Heart right ventricle (tissue), 16 donors: Measurements from ENCODE around the gene BICC1. TPM values are rescaled to one million over a fixed set of nuclear protein-coding genes. Genes with fewer than 3 reads are reported as not detected.

Experiments
- ATAC-seq, 8 donors: fragments of 200-7000 bp; cut with Tn5 transposase; one replicate each; pipeline ENCODE4 v1.9.1; 2020; ENCODE audit warnings: mild to moderate bottlenecking in 8 of 8, moderate library complexity in 8 of 8, moderate number of reproducible peaks in 1 of 8
- DNase-seq, 2 donors: peaks; one replicate each; pipeline ENCODE4 v3.0.0-alpha.2; 2020
- H3K27ac ChIP-seq, 10 donors: fragments of 200-600 bp; sonication (generic) in 2 of 10; one replicate each; pipeline versions ENCODE4 v1.5.0 to v1.8.0; 2020 to 2022; ENCODE audit warnings: mild to moderate bottlenecking in 3 of 10
- H3K27me3 ChIP-seq, 7 donors: fragments of 200-600 bp; one replicate each; pipeline ENCODE4 v1.8.0; 2021 to 2022; ENCODE audit warnings: mild to moderate bottlenecking in 2 of 7
- H3K36me3 ChIP-seq, 9 donors: fragments of 200-600 bp; sonication (generic) in 1 of 9; one replicate each; pipeline versions ENCODE4 v1.5.0 to v1.8.0; 2020 to 2022; ENCODE audit warnings: mild to moderate bottlenecking in 2 of 9
- H3K4me1 ChIP-seq, 9 donors: fragments of 200-600 bp; sonication (generic) in 1 of 9; one replicate each; pipeline versions ENCODE4 v1.5.0 to v1.8.0; 2020 to 2022; ENCODE audit warnings: mild to moderate bottlenecking in 4 of 9
- H3K4me3 ChIP-seq, 10 donors: fragments of 200-600 bp; sonication (generic) in 2 of 10; one replicate each; pipeline versions ENCODE4 v1.5.0 to v1.8.0; 2020 to 2022; ENCODE audit warnings: mild to moderate bottlenecking in 7 of 10, moderate library complexity in 2 of 10
- H3K9me3 ChIP-seq, 11 donors: fragments of 200-600 bp in 10 of 11; sonication (generic) in 2 of 11; one replicate each; pipeline versions ENCODE4 v1.5.0 to v1.8.0; 2013 to 2022; ENCODE audit warnings: mild to moderate bottlenecking in 2 of 11, control low read depth in 1 of 11, moderate library complexity in 1 of 11
- WGBS, 2 donors: extraction: QIAGEN DNeasy Blood & Tissue Kit; methylation state at CpG; one replicate each; pipeline ENCODE4 v1.1.7; 2013; ENCODE audit warnings: inconsistent platforms in 1 of 2; 5-methylcytosine and 5-hydroxymethylcytosine counted together
- intact Hi-C, 10 donors: fragments of 100-400 bp; cut with DNase I; formaldehyde crosslinking; loops; one replicate each; pipeline versions ENCODE4 v1.11.1 to v1.14.2; 2022
- polyA plus RNA-seq, 2 donors: library from polyadenylated mRNA; stranded (reverse); fragments of 200-250 nt; gene quantifications; one replicate each; pipeline ENCODE4 v1.2.3, GENCODE V29; 2013
- total RNA-seq, 10 donors: library from RNA; stranded (reverse); fragmentation: NEBNext Ultra II Directional in 3 of 10; extraction: Animal tissue kit (Norgen Biotek cat#: 25700) in 3 of 10; gene quantifications; one replicate each; pipeline versions ENCODE4 v1.2.1 to v1.2.4, GENCODE V29; 2021 to 2023
- TF ChIP-seq, protein P1 (sequence below), 9 donors: fragments of 200-600 bp; sonication (generic) in 2 of 9; IDR thresholded peaks; one replicate each; pipeline versions ENCODE4 v1.5.0 to v1.8.0; 2021 to 2022; ENCODE audit warnings: antibody characterized with exemption in 9 of 9, mild to moderate bottlenecking in 5 of 9, moderate library complexity in 1 of 9
- donor health status: Arrhythmogenic right ventricular cardiomyopathy.
- donor health status: ischemic (EF 13 %, LVEDD 7.1; RV severe dilation, severe dysfunction).
- donor health status: healthy with polysubstance abuse.
- donor health status: DM: no; HTN: yes; CAD: no.
- donor health status: DM: no; HTN: no; CAD: no.
- donor health status: ischemic (EF 25% LVEDD 6.9; RV normal size, moderate dysfunction).
- donor health status: ischemic (EF 25% LVEDD 5.7; RV mildly dilated, moderate dysfunction).
- donor health status: healthy.
- donor health status: DM: yes; HTN: yes; CAD: no.
- donor health status: Ischemic cardiomyopathy.
- donor health status: ischemic (EF 35%, LVEDD 5.7; RV mildly dilated, moderate dysfunction).
- donor health status: nonischemic (EF 11% LVEDD 7.7; RV severe dilation, severe dysfunction).
- donor health status: DM: yes; HTN: yes; CAD: no.
- donor health status: PGD.
- donor health status: ischemic (EF 29% LVEDD 5.4; RV normal size, mild dysfunction).
- donor health status: nonischemic (EF 23%, LVEDD 6.1; RV moderate dilation, normal function).

BICC1 gene
- total and polyA plus RNA-seq, 12 donors: 1.6 to 9.2 (median 5.0) TPM

DNA sequence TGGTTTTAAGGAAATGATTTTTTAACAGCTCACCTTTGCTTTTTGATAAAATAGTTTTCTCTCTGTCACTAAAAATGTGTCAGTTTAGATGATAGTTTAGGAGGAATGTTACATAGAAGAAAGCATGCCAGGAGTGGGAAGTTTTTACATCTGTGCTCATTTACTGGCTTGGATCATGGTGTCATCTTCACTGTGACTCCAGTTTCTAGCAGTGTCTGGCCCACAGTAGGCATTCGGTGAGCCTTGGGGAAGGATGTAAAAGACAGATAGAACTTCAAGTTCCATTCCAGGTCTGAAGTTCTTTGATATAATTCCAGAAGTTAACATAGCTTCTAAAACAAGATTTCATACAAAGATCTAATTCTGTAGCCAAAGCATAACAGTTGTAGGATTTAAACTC is 259.2 kb downstream of the BICC1 start:
- H3K36me3 ChIP-seq: no peaks in the 10 kb centered on the region
- peaks cover 0 to 27% (median 15%) of the 10 kb centered on the region in 9 donors for H3K4me1 ChIP-seq
- H3K4me3 ChIP-seq: no peak overlapping the region
- peak overlapping the region in 2 of 10 donors; percentile 7 to 13 for H3K27ac ChIP-seq
- no peaks in the 10 kb centered on the region for H3K27me3 ChIP-seq
- TF ChIP-seq, protein P1, sequence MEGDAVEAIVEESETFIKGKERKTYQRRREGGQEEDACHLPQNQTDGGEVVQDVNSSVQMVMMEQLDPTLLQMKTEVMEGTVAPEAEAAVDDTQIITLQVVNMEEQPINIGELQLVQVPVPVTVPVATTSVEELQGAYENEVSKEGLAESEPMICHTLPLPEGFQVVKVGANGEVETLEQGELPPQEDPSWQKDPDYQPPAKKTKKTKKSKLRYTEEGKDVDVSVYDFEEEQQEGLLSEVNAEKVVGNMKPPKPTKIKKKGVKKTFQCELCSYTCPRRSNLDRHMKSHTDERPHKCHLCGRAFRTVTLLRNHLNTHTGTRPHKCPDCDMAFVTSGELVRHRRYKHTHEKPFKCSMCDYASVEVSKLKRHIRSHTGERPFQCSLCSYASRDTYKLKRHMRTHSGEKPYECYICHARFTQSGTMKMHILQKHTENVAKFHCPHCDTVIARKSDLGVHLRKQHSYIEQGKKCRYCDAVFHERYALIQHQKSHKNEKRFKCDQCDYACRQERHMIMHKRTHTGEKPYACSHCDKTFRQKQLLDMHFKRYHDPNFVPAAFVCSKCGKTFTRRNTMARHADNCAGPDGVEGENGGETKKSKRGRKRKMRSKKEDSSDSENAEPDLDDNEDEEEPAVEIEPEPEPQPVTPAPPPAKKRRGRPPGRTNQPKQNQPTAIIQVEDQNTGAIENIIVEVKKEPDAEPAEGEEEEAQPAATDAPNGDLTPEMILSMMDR (IDR thresholded peaks at IDR 0.05): no peak
- no peak for DNase-seq
- peaks cover 0 to 20% (median 12%) of the 10 kb centered on the region in 11 donors for H3K9me3 ChIP-seq
- intact Hi-C loops: loop anchor here in 2 of 10 donors (10.0 kb wide), 3 partner anchors 127 to 423 kb away; partner anchors contain the start of gene BICC1 (in 1 of the 2)
- ATAC-seq: no peak
- WGBS, 2 donors: 70 to 92% methylated on average over 1 of the region's 1 CpG

DNA sequence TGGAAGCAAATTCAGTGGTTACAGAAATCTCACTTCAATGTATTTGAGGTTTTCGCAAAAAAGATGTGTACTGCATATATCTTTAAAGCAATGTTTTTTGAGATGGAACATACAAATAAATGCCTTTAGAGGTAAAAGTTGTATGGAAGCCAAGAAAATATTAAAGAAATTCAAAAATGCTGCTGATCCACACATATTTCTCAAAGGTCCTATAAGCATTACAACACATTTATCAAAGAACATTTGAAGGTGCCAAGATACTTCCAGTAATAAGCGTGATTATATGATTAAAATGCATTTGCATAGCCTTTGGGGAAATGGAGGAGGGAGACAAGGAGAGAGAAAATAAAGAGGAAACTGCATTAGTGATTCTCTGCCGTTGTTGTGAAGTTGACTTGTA is 260.1 kb downstream of the BICC1 start:
- 78 to 79% methylated on average over 3 of the region's 3 CpGs for WGBS, 2 donors
- Histone ChIP-seq H3K4me3 (no peak overlapping the region), H3K36me3 (no peaks in the 10 kb centered on the region), H3K9me3 (peaks cover 0 to 11% (median 4%) of the 10 kb centered on the region in 11 donors), H3K4me1 (peaks cover 0 to 34% (median 16%) of the 10 kb centered on the region in 9 donors), H3K27ac (peak overlapping the region in 1 of 10 donors; percentile 9), H3K27me3 (no peaks in the 10 kb centered on the region)
- intact Hi-C loops: loop anchor here in 2 of 10 donors (10.0 kb wide), 3 partner anchors 128 to 422 kb away; partner anchors contain the start of gene BICC1 (in 1 of the 2)
- ATAC-seq (no peak), DNase-seq (no peak)
- TF ChIP-seq, protein P1 (IDR thresholded peaks at IDR 0.05): no peak

GRCh38 chr10:58773341-58773740 is 260.7 kb downstream of the BICC1 start:
- ATAC-seq: peak in 1 of 8 donors; percentile 41
- H3K36me3 ChIP-seq: no peaks in the 10 kb centered on the region
- H3K9me3 ChIP-seq: peaks cover 0 to 6% (median 0%) of the 10 kb centered on the region in 11 donors
- no peak for DNase-seq
- H3K4me3 ChIP-seq: no peak overlapping the region
- no peaks in the 10 kb centered on the region for H3K27me3 ChIP-seq
- TF ChIP-seq, protein P1 (IDR thresholded peaks at IDR 0.05): no peak
- intact Hi-C loops: loop anchor here in 2 of 10 donors (10.0 kb wide), 3 partner anchors 129 to 421 kb away; partner anchors contain the start of gene BICC1 (in 1 of the 2)
- WGBS, 2 donors: 81 to 82% methylated on average over 4 of the region's 4 CpGs
- peak overlapping the region in 4 of 10 donors; percentile 5 to 36 (median 12) for H3K27ac ChIP-seq
- H3K4me1 ChIP-seq: peaks cover 0 to 34% (median 16%) of the 10 kb centered on the region in 9 donors

DNA sequence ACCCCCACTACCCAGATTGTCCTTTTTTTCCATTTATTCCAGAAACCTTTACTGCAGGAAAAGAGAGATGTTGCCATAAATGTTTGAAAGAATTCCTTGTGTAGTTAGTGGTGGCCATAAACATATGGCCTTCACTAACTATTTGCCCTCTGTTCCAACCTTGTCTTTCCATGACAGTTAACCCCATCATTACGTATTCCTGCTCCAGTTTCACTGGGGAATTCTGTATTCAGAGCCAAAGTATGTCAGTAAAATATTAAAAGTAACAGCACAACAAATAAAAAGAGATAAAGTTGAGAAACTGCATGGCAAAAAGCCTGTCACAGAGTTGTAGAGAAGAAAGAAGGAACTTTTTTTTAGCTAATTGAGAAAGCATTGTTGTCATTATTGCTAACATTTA is 261.3 kb downstream of the BICC1 start:
- TF ChIP-seq, protein P1 (IDR thresholded peaks at IDR 0.05): no peak
- Histone ChIP-seq H3K36me3 (no peaks in the 10 kb centered on the region), H3K27me3 (no peaks in the 10 kb centered on the region), H3K4me1 (peaks cover 0 to 34% (median 16%) of the 10 kb centered on the region in 9 donors), H3K9me3 (no peaks in the 10 kb centered on the region), H3K4me3 (no peak overlapping the region), H3K27ac (peak overlapping the region in 2 of 10 donors; percentile 15 to 36)
- ATAC-seq (no peak), DNase-seq (no peak)
- intact Hi-C loops: loop anchor here in 3 of 10 donors (1.0 to 10.0 kb wide), 4 partner anchors 13 to 421 kb away; partner anchors contain the start of gene BICC1 (in 1 of the 3)
- WGBS, 2 donors: 60 to 65% methylated on average over 1 of the region's 1 CpG
